CD4-positive, alpha-beta T cell treated with Interleukin-15 for 1 hour (primary cell): ENCODE results near the gene BSND.

ENCODE experiments used
- DNase-seq: peaks from one replicate; pipeline ENCODE4 v3.0.0-alpha.2; 2020

Gene BSND

DNA sequence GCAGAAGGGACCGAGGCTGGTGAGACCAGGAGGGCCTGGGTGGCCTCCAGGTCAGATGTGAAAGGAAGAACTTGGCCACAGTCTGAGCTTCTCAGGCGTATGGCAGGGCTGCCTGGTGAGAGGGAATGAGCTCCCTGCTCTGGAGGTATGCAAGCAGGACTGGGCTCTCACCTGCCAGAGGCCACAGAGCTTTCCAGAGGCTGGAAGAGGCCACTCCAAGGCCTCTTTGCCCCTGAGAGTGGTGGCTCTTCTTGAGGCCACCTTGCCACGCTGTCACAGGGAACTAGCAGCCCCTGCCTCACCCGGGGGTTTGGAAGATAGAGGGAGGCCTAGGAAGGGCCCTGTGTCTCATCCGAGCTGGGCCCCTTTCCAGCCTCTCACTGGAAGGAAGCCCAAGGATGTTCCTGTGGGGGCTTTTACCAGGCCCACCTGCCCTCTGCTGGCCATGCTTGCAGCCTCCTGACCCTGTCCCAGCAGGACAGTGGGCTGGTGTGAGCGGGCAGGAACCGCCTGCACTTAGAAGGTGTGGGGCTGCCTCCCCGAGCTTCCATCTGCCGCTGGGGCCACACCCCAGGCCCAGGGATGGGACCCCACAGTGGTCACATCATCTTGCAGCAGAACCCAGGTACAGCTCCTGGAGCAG lies 50.7 kb downstream of the BSND start:
- DNase-seq, result no peak

DNA sequence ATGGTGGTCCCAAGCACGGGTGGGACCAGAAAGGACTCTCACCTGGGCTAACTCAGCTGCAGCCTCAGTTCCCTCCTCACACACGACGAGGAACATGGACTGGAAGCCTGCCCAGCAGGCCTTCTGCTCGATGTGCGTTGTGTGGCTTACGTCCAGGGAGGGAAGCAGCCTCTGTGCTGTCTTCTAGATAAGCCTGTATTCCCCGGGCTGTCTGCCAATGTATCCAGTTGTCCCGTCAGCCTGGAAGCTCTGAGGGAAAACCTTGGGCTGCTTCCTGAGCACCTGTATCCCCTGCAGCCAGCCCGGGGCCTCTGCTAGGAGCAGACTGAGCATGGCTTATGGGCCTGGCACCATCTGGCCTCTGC lies 51.2 kb downstream of the BSND start:
- no peak for DNase-seq

DNA sequence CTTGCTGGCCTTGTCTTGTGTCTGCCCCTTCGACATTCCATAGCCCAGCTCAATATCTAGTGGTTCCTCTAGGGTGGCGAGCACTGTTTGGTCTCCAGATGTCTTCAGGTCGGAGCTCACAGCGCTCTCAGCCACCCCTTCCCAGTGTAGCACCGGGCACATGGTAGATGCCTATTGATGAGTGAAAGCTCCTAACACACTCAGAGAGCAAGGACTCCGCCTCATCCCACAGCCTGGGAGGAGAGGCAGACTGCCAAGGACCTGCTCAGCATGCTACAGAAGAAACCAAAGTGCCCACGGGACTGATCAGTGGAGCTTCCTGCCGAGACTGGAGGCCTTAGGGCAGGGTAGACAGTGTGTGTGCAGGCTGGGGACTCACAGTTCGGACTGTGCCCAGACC lies 51.5 kb downstream of the BSND start:
- DNase-seq, result no peak

DNA sequence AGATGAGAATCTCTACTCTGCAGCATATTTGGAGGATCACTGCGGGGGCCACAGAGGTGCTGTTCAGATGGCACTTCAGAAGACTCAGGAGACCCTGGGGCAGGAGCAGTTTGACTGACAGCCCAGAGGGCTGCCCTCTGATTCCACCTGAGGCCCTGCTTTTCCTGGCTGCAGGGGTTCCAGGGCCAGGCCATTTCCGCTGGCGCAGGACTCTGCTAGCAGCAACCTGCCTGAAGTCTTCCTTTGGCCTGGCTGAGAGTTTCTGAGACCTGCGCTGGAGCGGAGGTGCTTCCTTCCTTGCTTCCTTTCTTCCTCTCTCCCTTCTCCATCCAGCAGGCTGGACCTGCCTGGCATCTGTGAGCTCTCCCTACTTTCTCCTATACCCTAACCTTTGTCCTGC lies 52.4 kb downstream of the BSND start:
- no peak for DNase-seq

DNA sequence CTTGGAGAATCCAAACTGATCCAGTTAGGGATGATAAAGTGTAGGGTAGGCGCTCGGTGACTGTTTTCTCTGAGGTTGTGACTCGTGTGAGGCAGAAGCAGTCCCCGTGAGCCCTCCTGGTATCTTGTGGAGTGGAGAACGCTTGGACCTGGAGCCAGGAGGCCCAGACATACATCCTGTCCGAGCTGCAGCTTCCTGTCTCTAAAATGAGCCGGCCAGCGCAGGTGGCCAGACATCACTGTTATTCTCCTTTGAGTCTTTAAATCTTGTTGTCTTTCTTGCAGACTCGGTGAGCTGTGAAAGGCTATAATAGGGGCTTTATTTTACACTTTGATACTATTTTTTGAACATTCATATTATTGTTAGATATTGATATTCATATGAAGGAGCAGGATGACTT lies 52.9 kb downstream of the BSND start:
- DNase-seq, result no peak

DNA sequence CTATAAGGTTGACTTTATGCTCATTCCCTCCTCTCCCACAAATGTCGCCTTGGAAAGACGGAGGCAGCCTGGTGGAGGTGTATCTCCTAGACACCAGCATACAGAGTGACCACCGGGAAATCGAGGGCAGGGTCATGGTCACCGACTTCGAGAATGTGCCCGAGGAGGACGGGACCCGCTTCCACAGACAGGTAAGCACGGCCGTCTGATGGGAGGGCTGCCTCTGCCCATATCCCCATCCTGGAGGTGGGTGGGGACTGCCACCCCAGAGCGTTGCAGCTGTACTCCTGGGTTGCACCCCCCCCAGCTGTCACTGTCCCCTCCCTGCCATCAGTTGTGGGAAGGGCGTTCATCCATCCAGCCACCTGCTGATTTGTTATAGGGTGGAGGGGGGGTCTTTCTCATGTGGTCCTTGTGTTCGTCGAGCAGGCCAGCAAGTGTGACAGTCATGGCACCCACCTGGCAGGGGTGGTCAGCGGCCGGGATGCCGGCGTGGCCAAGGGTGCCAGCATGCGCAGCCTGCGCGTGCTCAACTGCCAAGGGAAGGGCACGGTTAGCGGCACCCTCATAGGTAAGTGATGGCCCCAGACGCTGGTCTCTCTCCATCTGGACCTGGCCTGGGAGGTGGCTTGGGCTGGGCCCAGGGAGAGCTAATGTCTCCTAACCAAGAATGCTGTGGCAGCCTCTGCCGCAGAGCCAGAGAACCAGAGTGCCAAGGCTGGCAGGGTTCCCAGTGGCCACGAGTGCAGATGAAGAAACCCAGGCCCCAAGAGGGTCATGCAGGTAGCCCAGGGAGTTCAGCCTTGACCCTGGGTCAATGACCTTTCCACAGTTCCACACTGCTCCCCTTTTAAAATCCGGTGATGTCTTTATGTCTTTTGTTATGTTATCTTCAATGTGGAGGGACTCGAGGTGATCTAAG lies 53.7 kb downstream of the BSND start:
- no peak for DNase-seq

DNA sequence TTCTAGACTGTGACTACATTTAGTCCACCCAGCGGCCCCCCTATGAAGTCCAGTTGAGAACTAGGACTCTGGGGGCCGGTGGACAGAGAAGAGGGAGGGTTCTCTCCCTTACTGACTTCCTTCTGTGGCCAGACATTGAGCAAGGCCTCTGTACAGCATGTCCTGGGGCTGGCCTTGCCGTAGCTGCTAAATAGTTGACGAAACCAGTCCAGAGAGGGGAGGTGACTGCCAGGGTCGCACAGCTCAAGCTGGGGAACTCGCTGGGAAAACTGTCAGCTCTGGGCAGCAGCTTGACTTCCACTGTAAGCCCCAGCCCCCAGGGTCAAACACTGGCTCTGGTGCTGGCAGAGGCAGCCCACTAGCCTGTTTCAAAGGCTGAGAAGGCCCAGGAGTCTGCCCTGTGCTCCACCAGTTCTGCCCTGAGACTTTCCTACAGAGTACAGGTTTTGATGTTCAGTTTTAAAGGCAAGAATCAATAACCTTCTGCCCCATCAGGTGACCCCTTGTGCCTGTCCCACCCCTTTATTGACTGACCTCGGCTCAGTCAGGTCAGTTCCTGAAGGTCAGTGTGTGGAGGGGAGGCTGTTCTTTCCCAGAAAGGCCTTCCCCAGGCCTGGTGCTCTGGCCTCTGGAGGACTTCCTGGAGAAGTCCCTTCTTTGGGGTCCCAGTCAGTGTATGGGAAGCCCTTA lies 54.7 kb downstream of the BSND start:
- no peak for DNase-seq

DNA sequence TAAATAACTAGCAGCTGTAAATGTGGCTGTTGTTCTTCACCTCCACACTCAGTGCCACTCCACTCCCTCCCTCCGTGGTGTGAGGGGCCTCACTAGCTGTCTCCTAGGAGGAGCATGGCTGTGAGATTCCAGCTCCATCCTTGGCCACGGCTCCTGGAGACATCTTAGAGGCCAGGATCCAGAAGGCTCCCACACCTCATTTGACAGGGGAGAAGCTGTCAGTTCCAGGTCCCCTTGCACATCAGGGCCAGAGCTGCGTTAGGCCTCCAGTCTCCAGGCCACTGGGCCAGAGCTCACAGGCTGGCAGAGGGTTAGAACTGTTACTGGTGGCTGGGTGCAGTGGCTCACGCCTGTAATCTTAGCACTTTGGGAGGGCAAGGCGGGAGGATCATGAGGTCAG lies 55.7 kb downstream of the BSND start:
- no peak for DNase-seq

DNA sequence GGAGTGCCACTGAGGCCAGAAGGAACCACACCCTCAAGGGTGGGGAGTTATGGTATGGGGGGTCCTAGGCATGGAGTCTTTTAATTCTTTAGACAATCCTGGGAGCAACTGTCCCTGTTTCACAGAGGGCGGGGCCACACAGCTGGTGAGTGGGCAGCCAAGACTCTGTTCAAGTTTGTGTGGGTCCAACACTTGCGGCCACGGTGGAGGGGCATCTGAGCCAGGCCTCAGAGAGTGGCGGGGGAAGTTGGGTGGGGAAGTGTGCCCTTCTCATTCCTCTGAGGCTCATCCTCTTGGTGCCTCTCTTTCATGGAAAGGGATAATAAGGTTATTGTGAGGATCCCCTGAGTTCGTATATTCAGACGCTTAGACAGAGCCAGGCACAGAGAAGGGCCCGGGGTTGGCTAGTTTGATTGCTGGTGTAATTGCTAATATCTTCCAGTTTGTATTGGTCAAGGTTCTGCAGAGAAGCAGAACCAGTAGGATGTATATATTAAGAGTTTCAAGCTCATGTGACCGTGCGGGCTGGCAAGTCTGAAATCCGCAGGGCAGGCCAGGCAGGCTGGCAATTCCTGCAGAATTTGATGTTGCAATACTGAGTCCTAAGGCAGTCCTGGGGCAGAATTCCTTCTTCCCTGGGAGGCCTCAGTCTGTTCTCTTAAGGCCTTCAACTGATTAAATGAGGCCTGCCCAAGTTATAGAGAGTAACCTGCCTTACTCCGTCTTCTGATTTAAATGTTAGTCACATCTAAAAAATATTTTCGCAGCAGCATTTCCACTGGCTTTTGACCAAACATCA lies 56.5 kb downstream of the BSND start:
- DNase-seq, result no peak

DNA sequence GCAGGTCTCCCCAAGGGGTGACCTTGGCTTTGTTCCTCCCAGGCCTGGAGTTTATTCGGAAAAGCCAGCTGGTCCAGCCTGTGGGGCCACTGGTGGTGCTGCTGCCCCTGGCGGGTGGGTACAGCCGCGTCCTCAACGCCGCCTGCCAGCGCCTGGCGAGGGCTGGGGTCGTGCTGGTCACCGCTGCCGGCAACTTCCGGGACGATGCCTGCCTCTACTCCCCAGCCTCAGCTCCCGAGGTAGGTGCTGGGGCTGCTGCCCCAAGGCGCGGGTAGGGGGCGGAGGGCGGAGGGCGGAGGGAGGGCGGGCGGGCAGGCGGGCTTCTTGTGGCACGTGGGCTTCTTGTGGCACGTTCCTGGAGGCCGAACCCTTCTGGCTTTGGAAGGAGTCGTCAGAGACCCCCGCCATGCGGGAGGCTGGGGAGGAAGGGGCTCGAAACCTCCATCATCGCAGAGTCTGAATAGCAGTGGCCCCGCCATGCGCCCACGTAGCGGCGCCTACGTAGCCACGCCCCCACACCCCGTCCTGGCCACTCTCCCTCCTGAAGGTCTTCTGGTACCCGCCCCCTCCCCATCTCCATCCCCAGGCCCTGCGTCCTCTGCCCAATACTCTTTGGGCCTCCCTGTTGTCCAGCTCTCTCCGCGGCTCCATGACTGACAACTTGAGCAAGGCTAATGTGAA lies 57.4 kb downstream of the BSND start:
- DNase-seq, result no peak

DNA sequence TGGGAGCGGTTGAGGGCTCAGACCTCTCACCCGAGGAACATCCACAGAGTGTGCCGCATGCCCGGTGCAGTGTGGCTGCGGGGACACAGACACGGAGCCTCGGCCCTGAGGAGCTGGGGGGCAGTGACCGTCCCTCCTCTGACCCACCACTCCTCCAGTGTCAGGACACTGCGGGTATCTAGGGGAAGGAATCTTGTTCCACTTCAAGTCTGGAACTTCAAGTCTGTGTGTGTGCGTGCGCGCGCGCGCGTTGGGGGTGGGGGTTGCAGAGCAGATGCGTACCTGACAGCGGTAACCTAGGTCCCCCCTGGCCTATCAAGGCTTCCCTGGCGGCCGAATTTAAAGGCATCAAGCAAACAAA lies 57.9 kb downstream of the BSND start:
- DNase-seq, result no peak

DNA sequence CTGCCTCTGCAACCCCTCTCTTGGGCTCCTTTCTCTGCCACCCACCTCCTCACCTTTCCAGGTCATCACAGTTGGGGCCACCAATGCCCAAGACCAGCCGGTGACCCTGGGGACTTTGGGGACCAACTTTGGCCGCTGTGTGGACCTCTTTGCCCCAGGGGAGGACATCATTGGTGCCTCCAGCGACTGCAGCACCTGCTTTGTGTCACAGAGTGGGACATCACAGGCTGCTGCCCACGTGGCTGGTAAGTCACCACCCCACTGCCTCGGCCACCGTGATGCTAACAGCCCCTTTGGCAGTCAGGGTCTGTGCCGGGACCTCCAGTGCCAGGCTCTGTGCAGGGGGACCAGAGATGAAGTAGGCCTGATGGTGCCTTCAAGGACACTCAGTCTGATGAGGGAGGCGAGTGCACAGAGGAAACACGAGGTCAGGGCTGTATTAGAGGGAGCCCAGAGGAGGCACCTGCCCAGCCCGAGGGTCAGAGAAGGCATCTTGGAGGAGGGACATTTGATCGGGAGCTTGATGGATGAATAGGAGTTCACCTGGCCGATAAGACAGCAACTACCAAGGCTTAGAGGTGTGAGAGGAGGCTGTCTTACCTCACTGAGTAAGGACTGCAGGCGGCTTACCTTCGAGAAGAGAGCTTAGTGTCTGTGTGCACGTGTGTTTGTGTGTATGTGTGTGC lies 58.7 kb downstream of the BSND start:
- DNase-seq, result no peak

DNA sequence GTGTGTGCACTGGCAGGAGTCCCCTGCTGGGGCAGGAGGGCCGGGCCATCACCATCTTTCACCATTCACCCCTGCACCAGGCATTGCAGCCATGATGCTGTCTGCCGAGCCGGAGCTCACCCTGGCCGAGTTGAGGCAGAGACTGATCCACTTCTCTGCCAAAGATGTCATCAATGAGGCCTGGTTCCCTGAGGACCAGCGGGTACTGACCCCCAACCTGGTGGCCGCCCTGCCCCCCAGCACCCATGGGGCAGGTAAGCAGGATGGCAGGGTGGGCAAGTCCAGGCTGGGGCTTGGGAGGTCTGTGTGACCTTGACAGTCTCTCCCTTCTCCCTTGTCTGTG lies 59.2 kb downstream of the BSND start:
- no peak for DNase-seq

DNA sequence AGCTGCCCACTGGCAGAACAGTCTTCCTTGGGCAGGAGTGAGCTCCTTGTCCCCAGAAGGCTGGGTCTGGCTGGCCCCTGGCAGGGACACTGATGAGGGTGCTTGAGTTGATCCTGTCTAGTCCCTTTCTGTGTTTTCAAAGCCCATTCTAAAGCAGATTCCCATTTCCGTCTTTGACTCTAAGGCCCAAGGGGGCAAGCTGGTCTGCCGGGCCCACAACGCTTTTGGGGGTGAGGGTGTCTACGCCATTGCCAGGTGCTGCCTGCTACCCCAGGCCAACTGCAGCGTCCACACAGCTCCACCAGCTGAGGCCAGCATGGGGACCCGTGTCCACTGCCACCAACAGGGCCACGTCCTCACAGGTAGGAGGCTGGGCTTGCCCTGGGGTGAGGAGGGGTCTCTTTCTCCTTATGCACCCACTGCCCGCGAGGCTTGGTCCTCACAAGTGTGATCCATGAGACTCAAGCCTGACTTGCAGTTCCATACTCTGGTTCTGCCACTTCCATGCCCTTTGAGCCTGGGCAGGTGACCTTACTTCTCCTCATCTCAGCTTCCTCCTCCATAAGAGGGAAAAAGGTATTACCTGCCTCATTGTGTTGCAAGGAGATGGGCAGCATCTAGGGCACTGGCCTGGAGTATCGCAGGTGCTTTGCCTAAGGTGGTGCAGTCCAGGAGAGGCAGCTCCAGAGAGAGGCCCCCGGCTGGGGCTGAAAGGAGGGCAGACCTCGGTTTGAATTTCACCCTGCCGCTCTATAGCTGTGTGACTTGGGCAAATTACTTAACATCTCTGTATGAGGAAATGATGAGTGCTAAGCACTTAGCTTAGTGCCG lies 60.8 kb downstream of the BSND start:
- DNase-seq, result no peak

DNA sequence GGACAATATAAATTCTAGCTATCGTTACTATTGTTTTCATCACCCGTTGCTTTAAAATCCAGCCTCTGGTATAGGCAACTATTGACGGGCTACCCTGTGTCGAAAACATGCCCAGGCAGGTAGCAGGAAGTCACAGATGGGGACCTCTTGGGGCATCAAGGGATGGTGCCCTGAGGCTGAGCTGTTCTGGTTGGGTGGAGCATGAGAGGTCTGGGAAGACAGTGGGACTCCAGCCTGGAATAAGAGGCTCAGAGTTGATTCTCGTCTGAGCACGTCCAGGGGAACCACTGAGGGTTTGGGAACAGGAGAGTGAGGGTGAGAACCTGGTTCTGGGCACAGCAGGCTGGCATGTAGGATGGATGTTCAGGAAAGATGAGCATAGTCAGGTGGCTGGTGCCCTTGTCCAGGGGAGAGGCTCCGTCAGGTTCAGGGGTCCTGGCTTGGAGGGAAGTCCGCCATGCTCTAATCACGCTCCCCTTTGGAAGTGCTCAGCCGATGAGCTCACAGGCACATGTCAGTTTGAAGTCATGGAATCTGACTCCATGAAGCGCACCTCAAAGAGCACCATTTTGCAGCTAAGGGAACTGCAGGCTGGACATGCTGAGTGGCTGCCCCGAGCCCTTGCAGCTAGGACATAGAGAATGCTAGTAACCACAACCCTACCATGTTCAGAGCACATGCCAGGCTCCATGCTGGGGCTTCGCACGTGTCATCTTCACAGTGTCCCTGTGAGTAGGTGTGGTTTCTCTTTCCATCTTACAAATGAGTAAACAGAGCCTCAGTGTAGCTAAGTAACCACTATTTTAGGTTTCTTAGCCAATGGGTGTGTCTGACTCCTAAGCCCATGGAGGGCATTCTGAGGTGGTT lies 61.6 kb downstream of the BSND start:
- DNase-seq, result no peak

DNA sequence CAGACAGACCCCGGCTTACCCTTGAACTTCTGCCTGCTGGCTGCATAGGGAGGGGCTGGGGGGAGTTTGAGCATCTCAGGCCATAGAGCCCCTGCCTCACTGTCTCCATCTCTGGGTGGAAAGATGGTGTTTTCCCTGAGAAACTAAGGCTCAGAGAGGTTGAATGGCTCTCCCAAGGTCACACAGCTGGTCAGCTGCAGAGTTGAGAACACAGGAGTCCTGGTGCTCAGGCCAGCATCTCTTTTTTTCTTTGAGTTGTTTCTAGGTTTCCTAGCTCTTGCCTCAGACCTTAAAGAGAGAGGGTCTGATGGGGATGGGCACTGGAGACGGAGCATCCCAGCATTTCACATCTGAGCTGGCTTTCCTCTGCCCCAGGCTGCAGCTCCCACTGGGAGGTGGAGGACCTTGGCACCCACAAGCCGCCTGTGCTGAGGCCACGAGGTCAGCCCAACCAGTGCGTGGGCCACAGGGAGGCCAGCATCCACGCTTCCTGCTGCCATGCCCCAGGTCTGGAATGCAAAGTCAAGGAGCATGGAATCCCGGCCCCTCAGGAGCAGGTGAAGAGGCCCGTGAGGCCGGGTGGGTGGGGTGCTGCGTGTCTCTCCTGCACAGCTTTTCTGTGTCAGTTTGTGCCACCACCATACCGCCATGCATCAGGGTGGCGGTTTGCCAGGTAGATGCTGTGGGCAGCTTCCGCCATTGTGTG lies 62.4 kb downstream of the BSND start:
- no peak for DNase-seq
